ENCODE results near the gene GATAD2A. TPM values are rescaled to one million over a fixed set of nuclear protein-coding genes. Genes with fewer than 3 reads are reported as not detected.

GATAD2A gene
- total RNA-seq, 1 experiment from 2014 or later, result 31.3 TPM

- peak; percentile 29 for DNase-seq (ENCODE audit: extremely low read depth, low read depth)
Measured at GRCh38 chr19:19540715-19541515, 135.4 kb downstream of the GATAD2A start.

- DNase-seq (ENCODE audit: extremely low read depth, low read depth), result no peak
Measured at GRCh38 chr19:19541616-19542015, 136.1 kb downstream of the GATAD2A start.

- no peak for DNase-seq (ENCODE audit: extremely low read depth, low read depth)
Measured at GRCh38 chr19:19542507-19542906, 137.0 kb downstream of the GATAD2A start.

- no peak for DNase-seq (ENCODE audit: extremely low read depth, low read depth)
Measured at GRCh38 chr19:19543101-19543500, 137.6 kb downstream of the GATAD2A start.

- DNase-seq (ENCODE audit: extremely low read depth, low read depth), result no peak
Measured at GRCh38 chr19:19543640-19544039, 138.2 kb downstream of the GATAD2A start.

GRCh38 chr19:19544257-19544953, 138.9 kb downstream of the GATAD2A start:
- DNase-seq (ENCODE audit: extremely low read depth, low read depth), result no peak

GRCh38 chr19:19544954-19545591, 139.6 kb downstream of the GATAD2A start:
- DNase-seq (ENCODE audit: extremely low read depth, low read depth), result no peak

GRCh38 chr19:19545707-19546106, 140.2 kb downstream of the GATAD2A start:
- DNase-seq (ENCODE audit: extremely low read depth, low read depth), result no peak

- DNase-seq (ENCODE audit: extremely low read depth, low read depth), result no peak
Measured at GRCh38 chr19:19546751-19547162, 141.3 kb downstream of the GATAD2A start.

- DNase-seq (ENCODE audit: extremely low read depth, low read depth), result no peak
Measured at GRCh38 chr19:19547674-19548336, 142.3 kb downstream of the GATAD2A start.

GRCh38 chr19:19548915-19549759, 143.7 kb downstream of the GATAD2A start:
- no peak for DNase-seq (ENCODE audit: extremely low read depth, low read depth)

GRCh38 chr19:19549804-19550464, 144.5 kb downstream of the GATAD2A start:
- no peak for DNase-seq (ENCODE audit: extremely low read depth, low read depth)

GRCh38 chr19:19550485-19550929, 145.0 kb downstream of the GATAD2A start:
- no peak for DNase-seq (ENCODE audit: extremely low read depth, low read depth)

GRCh38 chr19:19550972-19551852, 145.7 kb downstream of the GATAD2A start:
- DNase-seq (ENCODE audit: extremely low read depth, low read depth), result no peak

GRCh38 chr19:19551853-19552192, 146.3 kb downstream of the GATAD2A start:
- DNase-seq (ENCODE audit: extremely low read depth, low read depth), result no peak

- peak; percentile 28 for DNase-seq (ENCODE audit: extremely low read depth, low read depth)
Measured at GRCh38 chr19:19552798-19553197, 147.3 kb downstream of the GATAD2A start.

GRCh38 chr19:19553670-19554069, 148.2 kb downstream of the GATAD2A start:
- no peak for DNase-seq (ENCODE audit: extremely low read depth, low read depth)

Data from NCI-H460 (cell line).